H9 (cell line): ENCODE measurements around the gene GRIK3. TPM values are rescaled to one million over a fixed set of nuclear protein-coding genes. Genes with fewer than 3 reads are reported as not detected.

Source experiments
- DNase-seq: peaks from one replicate; pipeline ENCODE4 v3.0.0-alpha.2; 2017
- H2AFZ ChIP-seq: one replicate; pipeline ENCODE4 v1.6.1; 2013; ENCODE audit warnings: mild to moderate bottlenecking, low read length, control low read depth, moderate library complexity
- H2AK5ac ChIP-seq: 2 replicates; pipeline ENCODE4 v1.6.1; 2013; ENCODE audit warnings: low read length, control low read depth, mixed read lengths; ENCODE audit not compliant: insufficient read length
- H2BK120ac ChIP-seq: one replicate; pipeline ENCODE4 v1.6.1; 2013; ENCODE audit warnings: low read depth, mild to moderate bottlenecking, low read length, control low read depth, inconsistent platforms; ENCODE audit not compliant: poor library complexity, severe bottlenecking
- H2BK12ac ChIP-seq: 2 replicates; pipeline ENCODE4 v1.6.1; 2013; ENCODE audit warnings: low read length, control low read depth, mixed read lengths, low read depth; ENCODE audit not compliant: insufficient read length
- H2BK15ac ChIP-seq: 2 replicates; pipeline ENCODE4 v1.6.1; 2013; ENCODE audit warnings: low read depth, low read length, control low read depth
- H2BK20ac ChIP-seq: one replicate; pipeline ENCODE4 v1.6.1; 2013; ENCODE audit warnings: low read depth, mild to moderate bottlenecking, low read length, control low read depth, inconsistent platforms; ENCODE audit not compliant: poor library complexity, severe bottlenecking
- H2BK5ac ChIP-seq: 2 replicates; pipeline ENCODE4 v1.6.1; 2013; ENCODE audit warnings: low read length, control low read depth, mixed read lengths; ENCODE audit not compliant: insufficient read length
- H3K14ac ChIP-seq: 2 replicates; pipeline ENCODE4 v1.6.1; 2013; ENCODE audit warnings: low read length, control low read depth; ENCODE audit not compliant: insufficient read depth
- H3K18ac ChIP-seq: 2 replicates; pipeline ENCODE4 v1.6.1; 2013; ENCODE audit warnings: low read depth, mild to moderate bottlenecking, mixed read lengths, low read length, control low read depth; ENCODE audit not compliant: insufficient read length
- H3K23ac ChIP-seq: 2 replicates; pipeline ENCODE4 v1.6.1; 2013; ENCODE audit warnings: low read length, control low read depth, mixed read lengths, low read depth; ENCODE audit not compliant: insufficient read length
- H3K23me2 ChIP-seq: 2 replicates; pipeline ENCODE4 v1.6.1; 2013; ENCODE audit warnings: low read depth, mild to moderate bottlenecking, mixed read lengths, low read length, control low read depth; ENCODE audit not compliant: insufficient read length, poor library complexity, severe bottlenecking
- H3K27ac ChIP-seq: 2 replicates; pipeline ENCODE4 v1.5.1; 2013; ENCODE audit warnings: low read length, control low read depth, mixed read lengths, low read depth; ENCODE audit not compliant: insufficient read length
- H3K27me3 ChIP-seq: 2 replicates; pipeline ENCODE4 v1.6.1; 2013; ENCODE audit warnings: low read length, control low read depth, inconsistent platforms; ENCODE audit not compliant: insufficient read depth
- H3K4ac ChIP-seq: 2 replicates; pipeline ENCODE4 v1.6.1; 2013; ENCODE audit warnings: low read depth, mild to moderate bottlenecking, control low read depth, inconsistent platforms, low read length, moderate library complexity
- H3K4me1 ChIP-seq: 2 replicates; pipeline ENCODE4 v1.6.1; 2013; ENCODE audit warnings: low read length, control low read depth, inconsistent platforms; ENCODE audit not compliant: insufficient read depth
- H3K4me2 ChIP-seq: 2 replicates; pipeline ENCODE4 v1.6.1; 2013; ENCODE audit warnings: low read length, control low read depth, mixed read lengths; ENCODE audit not compliant: insufficient read length, insufficient read depth
- H3K56ac ChIP-seq: 2 replicates; pipeline ENCODE4 v1.6.1; 2013; ENCODE audit warnings: low read depth, mild to moderate bottlenecking, mixed read lengths, low read length, control low read depth; ENCODE audit not compliant: insufficient read length
- H3K79me1 ChIP-seq: 2 replicates; pipeline ENCODE4 v1.6.1; 2013; ENCODE audit warnings: low read depth, mild to moderate bottlenecking, moderate library complexity, low read length, control low read depth, inconsistent platforms; ENCODE audit not compliant: insufficient read depth, poor library complexity, severe bottlenecking
- H3K79me2 ChIP-seq: 2 replicates; pipeline ENCODE4 v1.6.1; 2013; ENCODE audit warnings: low read length, control low read depth, inconsistent platforms; ENCODE audit not compliant: insufficient read depth
- H3K9ac ChIP-seq: 2 replicates; pipeline ENCODE4 v1.6.1; 2013; ENCODE audit warnings: low read length, control low read depth, mixed read lengths; ENCODE audit not compliant: insufficient read length; ENCODE audit errors: extremely low read depth
- H3K9me3 ChIP-seq: one replicate; pipeline ENCODE4 v1.6.1; 2013; ENCODE audit warnings: low read depth, low read length, inconsistent platforms; ENCODE audit not compliant: control insufficient read depth
- H3T11ph ChIP-seq: one replicate; pipeline ENCODE4 v1.6.1; 2013; ENCODE audit warnings: mild to moderate bottlenecking, low read length, control low read depth, inconsistent platforms
- H4K20me1 ChIP-seq: one replicate; pipeline ENCODE4 v1.6.1; 2013; ENCODE audit not compliant: control insufficient read depth, insufficient read length, insufficient read depth
- H4K5ac ChIP-seq: 2 replicates; pipeline ENCODE4 v1.6.1; 2013; ENCODE audit warnings: low read depth, mild to moderate bottlenecking, mixed read lengths, low read length, control low read depth; ENCODE audit not compliant: insufficient read length
- H4K8ac ChIP-seq: replicated peaks from 2 replicates; pipeline ENCODE4 v1.6.1; 2013; ENCODE audit warnings: low read length, control low read depth, mixed read lengths, low read depth; ENCODE audit not compliant: insufficient read length
- H4K91ac ChIP-seq: 2 replicates; pipeline ENCODE4 v1.6.1; 2013; ENCODE audit warnings: low read depth, mild to moderate bottlenecking, moderate library complexity, mixed read lengths, low read length, control low read depth; ENCODE audit not compliant: insufficient read length
- H3K27ac Mint-ChIP-seq, 3 experiments: 2 replicates in 2 of 3; 3 replicates in 1 of 3; pipeline ENCODE4 v1.8.0; 2020 to 2021; ENCODE audit warnings: mixed read lengths in 3 of 3, mild to moderate bottlenecking in 1 of 3, moderate library complexity in 1 of 3
- H3K27me3 Mint-ChIP-seq: 2 replicates; pipeline ENCODE4 v1.8.0; 2021; ENCODE audit warnings: low read depth, mild to moderate bottlenecking, moderate library complexity, mixed read lengths
- H3K36me3 Mint-ChIP-seq, 3 experiments: 2 replicates in 2 of 3; 3 replicates in 1 of 3; pipeline ENCODE4 v1.8.0; 2020 to 2021; ENCODE audit warnings: low read depth in 3 of 3, mixed read lengths in 3 of 3; ENCODE audit not compliant: insufficient read depth in 1 of 3
- H3K4me1 Mint-ChIP-seq, 2 experiments: 2 replicates each; pipeline ENCODE4 v1.8.0; 2020; ENCODE audit warnings: mixed read lengths in 2 of 2
- H3K4me3 Mint-ChIP-seq, 2 experiments: 2 replicates in 1 of 2; 3 replicates in 1 of 2; pipeline ENCODE4 v1.8.0; 2020 to 2021; ENCODE audit warnings: mild to moderate bottlenecking in 2 of 2, mixed read lengths in 2 of 2, moderate library complexity in 1 of 2
- H3K9me3 Mint-ChIP-seq, 2 experiments: 2 replicates in 1 of 2; 3 replicates in 1 of 2; pipeline ENCODE4 v1.8.0; 2020; ENCODE audit warnings: mild to moderate bottlenecking in 2 of 2, mixed read lengths in 2 of 2, moderate library complexity in 1 of 2
- WGBS: extraction: QIAGEN DNeasy Blood & Tissue Kit; methylation state at CpG from one replicate; pipeline ENCODE4 v1.1.7; 2013; ENCODE audit warnings: missing lambda C conversion rate, low lambda C conversion rate, mixed read lengths; ENCODE audit not compliant: insufficient read length; ENCODE audit errors: extremely low coverage; 5-methylcytosine and 5-hydroxymethylcytosine counted together
- total RNA-seq: library from RNA; stranded (reverse); gene quantifications from 2 replicates; pipeline ENCODE4 v1.2.1, GENCODE V29; 2021
- TF ChIP-seq, protein P1 (sequence below): fragments of 200-600 bp; sonication (generic); conservative IDR thresholded peaks from 3 replicates; pipeline ENCODE4 v1.8.0; 2021; ENCODE audit warnings: antibody characterized with exemption, mild to moderate bottlenecking

GRIK3 gene
- total RNA-seq, 1 experiment from 2014 or later = 1.7 TPM

- Mint-ChIP-seq H3K9me3 (no peaks in the 10 kb centered on the region; a peak in 1 of 5 replicates), H3K4me1 (peaks cover 2 to 28% of the 10 kb centered on the region in 2 experiments), H3K4me3 (no peak overlapping the region), H3K27ac (no peak overlapping the region; a peak in 1 of 7 replicates), H3K36me3 (no peaks in the 10 kb centered on the region), H3K27me3 (peaks cover 1% of the 10 kb centered on the region)
- H3K4ac ChIP-seq = no peak overlapping the region
- H3K79me2 ChIP-seq = no peaks in the 10 kb centered on the region
- H3K14ac ChIP-seq = no peak overlapping the region
- H3K56ac ChIP-seq = no peak overlapping the region
- no peak for DNase-seq
- no peak overlapping the region for H2AK5ac ChIP-seq
- H4K5ac ChIP-seq = no peak overlapping the region
- H2BK120ac ChIP-seq = no peak overlapping the region
- no peak overlapping the region for H3T11ph ChIP-seq
- TF ChIP-seq, protein P1, sequence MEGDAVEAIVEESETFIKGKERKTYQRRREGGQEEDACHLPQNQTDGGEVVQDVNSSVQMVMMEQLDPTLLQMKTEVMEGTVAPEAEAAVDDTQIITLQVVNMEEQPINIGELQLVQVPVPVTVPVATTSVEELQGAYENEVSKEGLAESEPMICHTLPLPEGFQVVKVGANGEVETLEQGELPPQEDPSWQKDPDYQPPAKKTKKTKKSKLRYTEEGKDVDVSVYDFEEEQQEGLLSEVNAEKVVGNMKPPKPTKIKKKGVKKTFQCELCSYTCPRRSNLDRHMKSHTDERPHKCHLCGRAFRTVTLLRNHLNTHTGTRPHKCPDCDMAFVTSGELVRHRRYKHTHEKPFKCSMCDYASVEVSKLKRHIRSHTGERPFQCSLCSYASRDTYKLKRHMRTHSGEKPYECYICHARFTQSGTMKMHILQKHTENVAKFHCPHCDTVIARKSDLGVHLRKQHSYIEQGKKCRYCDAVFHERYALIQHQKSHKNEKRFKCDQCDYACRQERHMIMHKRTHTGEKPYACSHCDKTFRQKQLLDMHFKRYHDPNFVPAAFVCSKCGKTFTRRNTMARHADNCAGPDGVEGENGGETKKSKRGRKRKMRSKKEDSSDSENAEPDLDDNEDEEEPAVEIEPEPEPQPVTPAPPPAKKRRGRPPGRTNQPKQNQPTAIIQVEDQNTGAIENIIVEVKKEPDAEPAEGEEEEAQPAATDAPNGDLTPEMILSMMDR = no peak
- no peak overlapping the region for H2BK5ac ChIP-seq
- H3K9me3 ChIP-seq = no peaks in the 10 kb centered on the region
- H4K20me1 ChIP-seq = peaks cover 2% of the 10 kb centered on the region
- H3K27ac ChIP-seq = no peak overlapping the region
- no peaks in the 10 kb centered on the region for H3K27me3 ChIP-seq
- H2BK12ac ChIP-seq = no peak overlapping the region
- no peak overlapping the region for H3K18ac ChIP-seq
- no peaks in the 10 kb centered on the region for H3K79me1 ChIP-seq
- H3K23me2 ChIP-seq = no peaks in the 10 kb centered on the region
- H3K4me1 ChIP-seq = no peaks in the 10 kb centered on the region
- no CpG with 5 or more reads among the region's 5 CpGs for WGBS
- no peak overlapping the region for H2AFZ ChIP-seq
- no peak overlapping the region for H4K91ac ChIP-seq
- H3K4me2 ChIP-seq = no peak overlapping the region
- no peak overlapping the region for H2BK20ac ChIP-seq
- no peak overlapping the region for H3K23ac ChIP-seq
- no peak overlapping the region for H3K9ac ChIP-seq
- no peak overlapping the region; the same call in 1 of the 2 replicates for H2BK15ac ChIP-seq
- no peak overlapping the region for H4K8ac ChIP-seq
These were observed 170.8 kb downstream of the GRIK3 start for GRCh38 chr1:36863500-36863899.
